Fibroblast of pulmonary artery (primary cell): ENCODE results near the gene HS3ST6.
"Not testable (repeated sequence)": the region's sequence is repeated elsewhere in the genome, so short reads cannot be mapped to it uniquely, and the experiment has no call there.

Source experiments
- DNase-seq: peaks from one replicate; pipeline ENCODE4 v3.0.0-alpha.2; 2010; ENCODE audit warnings: low read depth
- H3K4me3 ChIP-seq: replicated peaks from 2 replicates; pipeline ENCODE4 v1.5.1; 2011; ENCODE audit warnings: low read depth, mild to moderate bottlenecking, control low read depth, low read length, moderate library complexity
- CTCF ChIP-seq: IDR thresholded peaks from 2 replicates; pipeline ENCODE4 v1.5.1; 2011; ENCODE audit warnings: mild to moderate bottlenecking, control low read depth, low read length, inconsistent platforms; ENCODE audit errors: missing control alignments

The HS3ST6 gene

DNA sequence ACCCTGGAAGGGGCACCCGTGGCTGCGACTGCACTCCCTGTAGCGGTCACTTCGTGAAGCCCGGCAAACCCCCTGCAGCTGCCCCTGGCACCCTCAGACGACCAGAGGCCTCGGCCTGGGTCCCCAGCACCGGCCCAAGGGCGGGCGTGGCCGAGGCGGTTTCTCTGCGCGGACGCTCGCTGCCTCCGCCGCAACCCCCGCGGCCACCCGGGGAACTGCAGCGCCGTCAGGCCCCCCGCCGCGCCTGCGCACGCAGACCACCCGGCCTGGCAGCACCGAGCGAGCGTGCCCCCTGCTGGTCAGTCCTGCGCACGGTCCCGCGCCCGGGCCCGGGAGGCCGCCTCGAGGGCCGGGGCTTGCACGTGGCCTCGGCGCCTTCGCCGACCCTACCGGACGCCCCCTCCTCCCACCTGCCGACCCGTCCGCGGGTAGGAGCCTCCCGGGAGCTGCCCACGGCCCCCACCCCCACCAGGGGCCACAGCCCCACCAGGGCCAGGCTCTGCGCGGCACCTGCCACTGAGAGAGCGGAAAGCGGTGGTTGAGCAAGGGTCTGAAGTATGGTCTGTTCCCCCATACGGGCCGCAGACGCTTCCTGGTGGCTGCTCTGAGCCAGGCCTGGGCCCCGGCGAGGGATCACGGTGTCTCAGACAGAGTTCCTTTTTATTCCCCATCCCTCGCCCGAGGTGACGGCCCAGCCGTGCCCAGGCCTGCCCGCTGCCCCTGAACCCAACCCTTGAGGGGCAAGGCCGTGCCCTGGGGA, 11.5 kb upstream of the HS3ST6 start:
- H3K4me3 ChIP-seq: peak overlapping the region; percentile 49
- DNase-seq: peak; percentile 84
- TF ChIP-seq CTCF: peak; percentile 27

- peak overlapping the region; percentile 49 for H3K4me3 ChIP-seq
- no peak for DNase-seq
- TF ChIP-seq CTCF: no peak
Observed at GRCh38 chr16:1929105-1929504, 10.9 kb upstream of the HS3ST6 start.

GRCh38 chr16:1926271-1926670, 8.1 kb upstream of the HS3ST6 start:
- DNase-seq: no peak
- no peak for TF ChIP-seq CTCF
- no peak overlapping the region for H3K4me3 ChIP-seq

DNA sequence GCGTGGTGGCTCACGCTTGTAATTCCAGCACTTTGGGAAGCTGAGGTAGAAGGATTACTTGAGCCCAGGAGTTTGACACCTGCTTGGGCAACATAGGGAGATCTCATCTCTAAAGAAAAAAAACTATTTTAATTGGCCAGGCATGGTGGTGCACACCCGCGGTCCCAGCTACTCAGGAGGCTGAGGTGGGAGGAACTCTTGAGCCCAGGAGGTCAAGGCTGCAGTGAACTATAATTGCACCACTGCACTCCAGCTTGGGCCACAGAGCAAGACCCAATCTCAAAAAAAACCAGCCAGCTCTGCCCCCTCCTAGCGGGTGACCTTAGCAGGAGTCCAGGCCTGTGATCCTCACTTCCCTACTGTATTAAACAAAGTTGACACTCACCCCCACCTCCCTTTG, 5.9 kb upstream of the HS3ST6 start:
- no peak for TF ChIP-seq CTCF
- DNase-seq: no peak
- H3K4me3 ChIP-seq: no peak overlapping the region

DNA sequence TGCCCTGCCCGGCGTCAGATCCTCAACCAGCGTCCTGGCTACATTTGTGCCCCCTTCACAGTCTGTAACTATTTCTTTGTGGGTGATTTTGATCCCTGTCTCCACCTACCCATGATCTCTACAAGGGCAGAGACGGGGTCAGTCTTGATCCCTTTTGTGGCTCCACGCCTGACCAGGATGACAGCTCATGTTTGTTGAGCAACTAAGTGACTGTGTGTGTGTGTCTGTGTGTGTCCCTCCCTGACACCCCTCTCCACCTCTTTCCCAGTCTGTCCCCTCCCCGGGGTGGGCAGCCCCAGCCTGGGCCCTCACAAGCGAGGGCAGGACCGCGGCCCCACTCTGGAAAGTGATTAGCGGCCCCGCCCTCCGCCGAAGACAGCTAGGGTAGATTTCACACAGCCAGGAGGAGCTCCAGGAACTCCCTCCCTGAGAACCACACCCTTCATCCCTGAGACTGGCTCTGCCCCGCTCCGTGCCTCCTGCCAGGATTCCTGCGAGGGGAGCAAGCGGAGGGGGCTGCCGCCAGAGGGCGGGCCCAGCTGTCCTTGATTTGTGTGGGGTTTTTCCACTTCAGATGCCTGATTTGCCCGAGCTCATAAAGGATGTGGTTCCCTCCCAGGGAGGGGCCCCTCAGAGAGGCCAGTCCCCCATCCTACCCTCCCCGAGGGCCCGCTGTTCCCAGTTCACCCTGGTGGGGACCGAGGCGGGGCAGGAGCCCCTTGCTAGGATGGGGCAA, 5.3 kb upstream of the HS3ST6 start:
- peak; percentile 20 for DNase-seq
- TF ChIP-seq CTCF: peak; percentile 19

DNA sequence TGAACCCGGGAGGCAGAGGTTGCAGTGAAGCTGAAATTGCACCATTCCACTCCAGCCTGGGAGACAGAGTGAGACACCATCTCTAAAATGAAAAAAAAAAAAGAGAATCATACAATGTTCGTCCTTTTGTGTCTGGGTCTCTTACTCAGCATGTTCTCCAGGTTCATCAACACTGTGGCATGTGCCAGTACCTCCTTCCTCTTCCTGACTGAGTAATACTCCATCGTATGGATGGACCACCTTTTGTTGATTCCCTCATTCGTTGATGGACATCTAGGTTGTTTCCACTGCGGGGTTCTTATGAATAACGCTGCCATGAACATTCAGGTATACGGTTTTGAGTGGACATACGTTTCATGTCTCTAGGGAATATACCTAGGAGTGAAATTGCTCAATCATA, 4.1 kb upstream of the HS3ST6 start:
- DNase-seq: no peak
- H3K4me3 ChIP-seq: no peak overlapping the region
- no peak for TF ChIP-seq CTCF

More for the DNA sequence above, 5.3 kb upstream of the HS3ST6 start:
- no peak overlapping the region for H3K4me3 ChIP-seq

GRCh38 chr16:1920727-1921171, 2.5 kb upstream of the HS3ST6 start:
- DNase-seq: no peak
- TF ChIP-seq CTCF: no peak
- H3K4me3 ChIP-seq: no peak overlapping the region

DNA sequence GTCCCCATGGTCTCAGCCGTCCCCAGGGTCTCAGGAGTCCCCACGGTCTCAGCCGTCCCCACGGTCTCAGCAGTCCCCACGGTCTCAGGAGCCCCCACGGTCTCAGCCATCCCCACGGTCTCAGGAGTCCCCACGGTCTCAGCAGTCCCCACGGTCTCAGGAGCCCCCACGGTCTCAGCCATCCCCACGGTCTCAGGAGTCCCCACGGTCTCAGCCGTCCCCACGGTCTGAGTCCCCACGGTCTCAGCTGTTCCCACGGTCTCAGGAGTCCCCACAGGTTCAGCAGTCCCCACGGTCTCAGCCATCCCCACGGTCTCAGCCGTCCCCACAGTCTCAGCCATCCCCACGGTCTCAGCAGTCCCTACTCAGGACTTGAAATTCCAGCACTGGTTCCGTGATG, 1.9 kb upstream of the HS3ST6 start:
- DNase-seq, H3K4me3 ChIP-seq: not testable (repeated sequence)
